H1 (cell line): ENCODE measurements around the gene TRIM22. TPM values are rescaled to one million over a fixed set of nuclear protein-coding genes. Genes with fewer than 3 reads are reported as not detected.
"Not testable (repeated sequence)": the region's sequence is repeated elsewhere in the genome, so short reads cannot be mapped to it uniquely, and the experiment has no call there.

ENCODE experiments used
- CTCF ChIA-PET: fragments of 300-600 bp; sonication (Branson Sonifier 250); formaldehyde crosslinking; loops from one replicate; lab custom pipeline; 2021; ENCODE audit not compliant: partially characterized antibody; lab: Charles Lee
- POLR2A ChIA-PET: fragments of 300-600 bp; sonication (Branson Sonifier 250); formaldehyde crosslinking; loops from one replicate; lab custom pipeline; 2021; ENCODE audit warnings: inconsistent platforms; ENCODE audit not compliant: partially characterized antibody; lab: Charles Lee
- DNase-seq, 2 experiments: peaks; one replicate each; pipeline versions ENCODE4 v3.0.0 to v3.0.0-alpha.2; 2010 to 2022; ENCODE audit warnings: low spot score in 2 of 2, low read depth in 1 of 2, mixed read lengths in 1 of 2
- FAIRE-seq: peaks from 2 replicates; lab custom pipeline; 2011; peaks lifted over from hg19 to GRCh38; lab: Jason Lieb, UNC
- H2AFZ ChIP-seq: 2 replicates; pipeline ENCODE4 v1.8.1; 2012; ENCODE audit warnings: low read length, inconsistent platforms
- H2AK5ac ChIP-seq: 2 replicates; pipeline ENCODE4 v1.6.1; 2013; ENCODE audit warnings: low read depth, low read length
- H2BK120ac ChIP-seq: replicated peaks from 2 replicates; pipeline ENCODE3; 2013; ENCODE audit warnings: low read depth, low read length, inconsistent platforms
- H2BK12ac ChIP-seq: 2 replicates; pipeline ENCODE4 v1.6.1; 2013; ENCODE audit warnings: low read depth, low read length
- H2BK15ac ChIP-seq: 2 replicates; pipeline ENCODE4 v1.6.1; 2013; ENCODE audit warnings: low read length
- H2BK20ac ChIP-seq: 2 replicates; pipeline ENCODE4 v1.6.1; 2013; ENCODE audit warnings: low read length
- H2BK5ac ChIP-seq: 2 replicates; pipeline ENCODE4 v1.6.1; 2013; ENCODE audit warnings: low read depth, low read length
- H3K14ac ChIP-seq: 2 replicates; pipeline ENCODE4 v1.6.1; 2013; ENCODE audit warnings: inconsistent platforms; ENCODE audit not compliant: insufficient read length
- H3K18ac ChIP-seq: 2 replicates; pipeline ENCODE4 v1.6.1; 2013; ENCODE audit warnings: low read length; ENCODE audit errors: extremely low read depth
- H3K23ac ChIP-seq: 2 replicates; pipeline ENCODE4 v1.6.1; 2013; ENCODE audit warnings: inconsistent platforms; ENCODE audit not compliant: insufficient read length
- H3K23me2 ChIP-seq: 2 replicates; pipeline ENCODE4 v1.6.1; 2013; ENCODE audit warnings: low read depth, low read length
- H3K27ac ChIP-seq: 2 replicates; pipeline ENCODE4 v1.6.1; 2011; ENCODE audit warnings: low read depth, low read length, inconsistent platforms
- H3K27me3 ChIP-seq, 4 experiments: replicated peaks in 1 of 4; 1 replicate in 1 of 4; 2 replicates in 3 of 4; pipeline versions ENCODE4 v1.6.1 to v1.8.1; 2011 to 2013; ENCODE audit warnings: low read length in 3 of 4, mild to moderate bottlenecking in 3 of 4, inconsistent platforms in 2 of 4, mixed read lengths in 2 of 4, moderate library complexity in 1 of 4; ENCODE audit not compliant: control insufficient read depth in 3 of 4, insufficient read depth in 3 of 4; ENCODE audit errors: extremely low read depth in 1 of 4
- H3K36me3 ChIP-seq, 4 experiments: 2 replicates each; pipeline versions ENCODE4 v1.6.1 to v1.8.1; 2011 to 2013; ENCODE audit warnings: mild to moderate bottlenecking in 4 of 4, low read length in 3 of 4, moderate library complexity in 2 of 4, control low read depth in 1 of 4, inconsistent platforms in 1 of 4; ENCODE audit not compliant: insufficient read depth in 4 of 4, control insufficient read depth in 2 of 4
- H3K4ac ChIP-seq: replicated peaks from 2 replicates; pipeline ENCODE3; 2013; ENCODE audit warnings: low read length, low read depth, mixed read lengths, inconsistent platforms; ENCODE audit not compliant: insufficient read length
- H3K4me1 ChIP-seq, 4 experiments: replicated peaks in 1 of 4; 1 replicate in 1 of 4; 2 replicates in 3 of 4; pipeline versions ENCODE4 v1.6.1 to v1.8.1; 2011 to 2013; ENCODE audit warnings: low read length in 3 of 4, inconsistent platforms in 2 of 4, mixed read lengths in 1 of 4; ENCODE audit not compliant: insufficient read depth in 4 of 4, control insufficient read depth in 3 of 4
- H3K4me2 ChIP-seq, 2 experiments: 2 replicates each; pipeline versions ENCODE4 v1.6.1 to v1.8.1; 2011 to 2013; ENCODE audit warnings: low read depth in 2 of 2, low read length in 2 of 2, control low read depth in 1 of 2, inconsistent platforms in 1 of 2, mild to moderate bottlenecking in 1 of 2; ENCODE audit not compliant: insufficient read depth in 1 of 2
- H3K4me3 ChIP-seq, 4 experiments: fragments of 200-600, 300-600 bp in 1 of 4; sonication (generic), shearing (Covaris generic), sonication (Bioruptor Twin) in 1 of 4; 2 replicates each; pipeline versions ENCODE4 v1.5.1 to v1.8.1; 2011 to 2016; ENCODE audit warnings: low read length in 4 of 4, low read depth in 3 of 4, control low read depth in 2 of 4, inconsistent platforms in 2 of 4, mild to moderate bottlenecking in 2 of 4, mixed read lengths in 1 of 4, moderate library complexity in 1 of 4; ENCODE audit not compliant: insufficient read depth in 2 of 4; ENCODE audit errors: extremely low read depth in 1 of 4
- H3K56ac ChIP-seq: replicated peaks from 2 replicates; pipeline ENCODE3; 2013; ENCODE audit warnings: low read depth, mild to moderate bottlenecking, mixed read lengths, low read length, inconsistent platforms; ENCODE audit not compliant: insufficient read length
- H3K79me1 ChIP-seq: 2 replicates; pipeline ENCODE4 v1.6.1; 2013; ENCODE audit warnings: low read depth, low read length, control low read depth
- H3K79me2 ChIP-seq, 2 experiments: 2 replicates each; pipeline versions ENCODE4 v1.6.1 to v1.8.1; 2012 to 2013; ENCODE audit warnings: low read length in 2 of 2, mild to moderate bottlenecking in 2 of 2, inconsistent platforms in 1 of 2; ENCODE audit not compliant: insufficient read depth in 2 of 2, control insufficient read depth in 1 of 2
- H3K9ac ChIP-seq, 4 experiments: replicated peaks in 1 of 4; 1 replicate in 1 of 4; 2 replicates in 3 of 4; pipeline versions ENCODE4 v1.6.1 to v1.8.1; 2011 to 2013; ENCODE audit warnings: low read depth in 3 of 4, low read length in 3 of 4, control low read depth in 2 of 4, mild to moderate bottlenecking in 2 of 4, moderate library complexity in 2 of 4, inconsistent platforms in 1 of 4; ENCODE audit errors: extremely low read depth in 1 of 4
- H3K9me3 ChIP-seq, 2 experiments: 2 replicates each; pipeline versions ENCODE4 v1.6.1 to v1.8.1; 2012 to 2013; ENCODE audit warnings: mild to moderate bottlenecking in 2 of 2, moderate library complexity in 2 of 2, control low read depth in 1 of 2, inconsistent platforms in 1 of 2, low read depth in 1 of 2, low read length in 1 of 2, mixed read lengths in 1 of 2; ENCODE audit not compliant: insufficient read depth in 2 of 2
- H4K20me1 ChIP-seq, 2 experiments: replicated peaks in 1 of 2; 2 replicates each; pipeline versions ENCODE3 to v1.8.1; 2011 to 2013; ENCODE audit warnings: inconsistent platforms in 2 of 2, low read length in 2 of 2, mild to moderate bottlenecking in 1 of 2; ENCODE audit not compliant: insufficient read depth in 2 of 2, control insufficient read depth in 1 of 2
- H4K5ac ChIP-seq: 2 replicates; pipeline ENCODE4 v1.6.1; 2013; ENCODE audit warnings: low read length, low read depth, mixed read lengths, inconsistent platforms; ENCODE audit not compliant: insufficient read length
- H4K8ac ChIP-seq: 2 replicates; pipeline ENCODE4 v1.8.0; 2013; ENCODE audit warnings: mild to moderate bottlenecking, moderate library complexity, low read length, inconsistent platforms; ENCODE audit not compliant: insufficient read depth; ENCODE audit errors: extremely low read depth
- H4K91ac ChIP-seq: replicated peaks from 2 replicates; pipeline ENCODE3; 2013; ENCODE audit warnings: low read length, mixed read lengths, inconsistent platforms; ENCODE audit not compliant: insufficient read length
- WGBS, 2 experiments: shearing (Covaris generic) in 1 of 2; methylation state at CpG; one replicate each; pipeline versions ENCODE4 v1.1.6 to v1.1.7; 2013 to 2015; ENCODE audit warnings: low lambda C conversion rate in 2 of 2, mixed read lengths in 2 of 2, inconsistent platforms in 1 of 2, low coverage in 1 of 2, missing lambda C conversion rate in 1 of 2; ENCODE audit not compliant: insufficient replicate concordance in 2 of 2, insufficient coverage in 1 of 2, insufficient read length in 1 of 2; ENCODE audit errors: extremely low coverage in 1 of 2, missing lambda C conversion rate in 1 of 2; 5-methylcytosine and 5-hydroxymethylcytosine counted together
- polyA plus RNA-seq, 7 experiments: library from polyadenylated mRNA; depleted of rRNA in 3 of 7; stranded (reverse) in 5 of 7; unstranded in 2 of 7; fragments of >200 nt in 5 of 7; fragments of 200-250 nt in 2 of 7; gene quantifications; 1 replicate in 5 of 7; 2 replicates in 1 of 7; 4 replicates in 1 of 7; pipeline versions ENCODE4 v1.2.1 to v1.2.3, GENCODE V29; 2011 to 2013; ENCODE audit warnings: missing spikeins in 2 of 7, mixed read lengths in 2 of 7
- total RNA-seq: library from RNA; stranded (reverse); fragmentation: NEBNext Ultra II Directional; extraction: Animal tissue kit (Norgen Biotek cat#: 25700); gene quantifications from 2 replicates; pipeline ENCODE4 v1.2.1, GENCODE V29; 2021

The TRIM22 gene
- total and polyA plus RNA-seq, 2 of the 8 experiments (the other 6 are each of a cell fraction or from before 2014, with no cell fraction given), result 56.0 to 82.7 TPM

DNA sequence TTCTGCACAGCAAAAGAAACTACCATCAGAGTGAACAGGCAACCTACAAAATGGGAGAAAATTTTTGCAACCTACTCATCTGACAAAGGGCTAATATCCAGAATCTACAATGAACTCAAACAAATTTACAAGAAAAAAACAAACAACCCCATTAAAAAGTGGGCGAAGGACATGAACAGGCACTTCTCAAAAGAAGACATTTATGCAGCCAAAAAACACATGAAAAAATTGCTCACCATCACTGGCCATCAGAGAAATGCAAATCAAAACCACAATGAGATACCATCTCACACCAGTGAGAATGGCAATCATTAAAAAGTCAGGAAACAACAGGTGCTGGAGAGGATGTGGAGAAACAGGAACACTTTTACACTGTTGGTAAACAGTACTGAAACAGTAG lies 26.9 kb downstream of the TRIM22 start:
- H3K4ac ChIP-seq, H3K79me2 ChIP-seq, H3K27me3 ChIP-seq, H3K79me1 ChIP-seq, H4K20me1 ChIP-seq, H4K91ac ChIP-seq, H2BK5ac ChIP-seq, H3K56ac ChIP-seq, H3K4me3 ChIP-seq, H4K8ac ChIP-seq, H3K36me3 ChIP-seq, CTCF ChIA-PET, H2AFZ ChIP-seq, POLR2A ChIA-PET, H2BK15ac ChIP-seq, H2BK12ac ChIP-seq, H3K4me1 ChIP-seq, H3K27ac ChIP-seq, H3K23ac ChIP-seq, DNase-seq, H3K23me2 ChIP-seq, H4K5ac ChIP-seq, H3K9ac ChIP-seq, FAIRE-seq, H3K14ac ChIP-seq, H3K9me3 ChIP-seq, H2BK120ac ChIP-seq, H3K18ac ChIP-seq, H3K4me2 ChIP-seq, H2BK20ac ChIP-seq, H2AK5ac ChIP-seq: not testable (repeated sequence)
- 100% methylated on average over 1 of the region's 1 CpG; no CpG with 5 or more reads in 1 of the 2 experiments for WGBS, 2 experiments
